Activated CD4-positive, alpha-beta T cell treated with anti-CD3 and anti-CD28 coated beads, Interleukin-2, amount 10 ng/mL, durations not matched to agents 7 days and 5 days (primary cell): Measurements from ENCODE around the gene WFIKKN2. TPM values are rescaled to one million over a fixed set of nuclear protein-coding genes. Genes with fewer than 3 reads are reported as not detected.

Experiments
- CTCF ChIA-PET: fragments of 350-600 bp; sonication (Branson Sonifier 250); formaldehyde crosslinking; loops from one replicate; lab custom pipeline; 2021; ENCODE audit warnings: antibody characterized with exemption; lab: Charles Lee
- POLR2A ChIA-PET: fragments of 350-600 bp; sonication (Branson Sonifier 250); formaldehyde crosslinking; loops from one replicate; lab custom pipeline; 2021; ENCODE audit warnings: antibody characterized with exemption; lab: Charles Lee
- DNase-seq: peaks from one replicate; pipeline ENCODE4 v3.0.0-alpha.2; 2020
- H3K27ac Mint-ChIP-seq: one replicate; pipeline ENCODE4 v1.8.0; 2021; ENCODE audit warnings: mild to moderate bottlenecking, moderate library complexity, mixed read lengths
- H3K27me3 Mint-ChIP-seq: one replicate; pipeline ENCODE4 v1.8.0; 2021; ENCODE audit warnings: mixed read lengths
- H3K36me3 Mint-ChIP-seq: one replicate; pipeline ENCODE4 v1.8.0; 2021; ENCODE audit warnings: low read depth, mixed read lengths
- H3K4me1 Mint-ChIP-seq: one replicate; pipeline ENCODE4 v1.8.0; 2021; ENCODE audit warnings: mixed read lengths
- H3K4me3 Mint-ChIP-seq: one replicate; pipeline ENCODE4 v1.8.0; 2021; ENCODE audit warnings: mild to moderate bottlenecking, moderate library complexity, mixed read lengths
- H3K9me3 Mint-ChIP-seq: one replicate; pipeline ENCODE4 v1.8.0; 2021; ENCODE audit warnings: mixed read lengths
- total RNA-seq, 2 experiments: library from RNA; stranded (reverse); gene quantifications; one replicate each; pipeline ENCODE4 v1.2.3, GENCODE V29; 2021

WFIKKN2 gene
- total RNA-seq, 2 experiments from 2014 or later = not detected

- no peaks in the 10 kb centered on the region for H3K9me3 Mint-ChIP-seq
- H3K27me3 Mint-ChIP-seq = peaks cover 19% of the 10 kb centered on the region
- no peak overlapping the region for H3K4me3 Mint-ChIP-seq
- peaks cover 20% of the 10 kb centered on the region for H3K4me1 Mint-ChIP-seq
- ChIA-PET CTCF (interaction anchor here (0.7 to 1.6 kb wide), 6 partner anchors 9 to 133 kb away, joined by 3 to 6 read pairs (median 3); no protein-coding TSS in a partner anchor), POLR2A (no interaction called here)
- peak; percentile 60 for DNase-seq
- H3K36me3 Mint-ChIP-seq = no peaks in the 10 kb centered on the region
- H3K27ac Mint-ChIP-seq = no peak overlapping the region
Measured at GRCh38 chr17:50816771-50817751, 18.3 kb upstream of the WFIKKN2 start.

- H3K4me3 Mint-ChIP-seq = no peak overlapping the region
- H3K9me3 Mint-ChIP-seq = no peaks in the 10 kb centered on the region
- ChIA-PET CTCF (interaction anchor here (0.6 to 1.6 kb wide), 4 partner anchors 9 to 34 kb away, joined by 3 to 6 read pairs (median 4); no protein-coding TSS in a partner anchor), POLR2A (no interaction called here)
- no peak for DNase-seq
- H3K4me1 Mint-ChIP-seq = peaks cover 20% of the 10 kb centered on the region
- no peaks in the 10 kb centered on the region for H3K36me3 Mint-ChIP-seq
- H3K27me3 Mint-ChIP-seq = peaks cover 20% of the 10 kb centered on the region
- no peak overlapping the region for H3K27ac Mint-ChIP-seq
Measured at GRCh38 chr17:50817838-50818237, 17.5 kb upstream of the WFIKKN2 start.

- Mint-ChIP-seq H3K27ac (no peak overlapping the region), H3K4me3 (no peak overlapping the region), H3K36me3 (no peaks in the 10 kb centered on the region), H3K9me3 (no peaks in the 10 kb centered on the region), H3K27me3 (peaks cover 20% of the 10 kb centered on the region), H3K4me1 (peaks cover 20% of the 10 kb centered on the region)
- ChIA-PET CTCF (interaction anchor here (0.6 to 1.6 kb wide), 3 partner anchors 16 to 34 kb away, joined by 3 to 6 read pairs (median 3); no protein-coding TSS in a partner anchor), POLR2A (interaction anchor here (0.7 kb wide), 1 partner anchor 10 kb away, joined by 3 read pairs; no protein-coding TSS in a partner anchor)
- DNase-seq = no peak
Measured at GRCh38 chr17:50818261-50818660, 17.1 kb upstream of the WFIKKN2 start.

- Mint-ChIP-seq H3K9me3 (peaks cover 5% of the 10 kb centered on the region), H3K36me3 (no peaks in the 10 kb centered on the region), H3K4me1 (peaks cover 20% of the 10 kb centered on the region), H3K4me3 (no peak overlapping the region), H3K27me3 (peaks cover 23% of the 10 kb centered on the region), H3K27ac (no peak overlapping the region)
- DNase-seq = no peak
- CTCF ChIA-PET = interaction anchor here (1.0 to 1.6 kb wide), 2 partner anchors 16 to 33 kb away, joined by 4 to 6 read pairs; no protein-coding TSS in a partner anchor
- POLR2A ChIA-PET = interaction anchor here (0.7 kb wide), 1 partner anchor 10 kb away, joined by 3 read pairs; no protein-coding TSS in a partner anchor
Measured at GRCh38 chr17:50818921-50819657, 16.3 kb upstream of the WFIKKN2 start.

GRCh38 chr17:50820651-50821050 lies 14.7 kb upstream of the WFIKKN2 start:
- Mint-ChIP-seq H3K4me1 (peaks cover 20% of the 10 kb centered on the region), H3K9me3 (peaks cover 5% of the 10 kb centered on the region), H3K36me3 (no peaks in the 10 kb centered on the region), H3K27ac (no peak overlapping the region), H3K27me3 (peaks cover 21% of the 10 kb centered on the region), H3K4me3 (no peak overlapping the region)
- no peak for DNase-seq
- CTCF ChIA-PET = interaction anchor here (2.9 kb wide), 1 partner anchor 13 kb away, joined by 9 read pairs; no protein-coding TSS in a partner anchor
- POLR2A ChIA-PET = no interaction called here

GRCh38 chr17:50822550-50822949 lies 12.8 kb upstream of the WFIKKN2 start:
- CTCF ChIA-PET = interaction anchor here (2.9 kb wide), 1 partner anchor 11 kb away, joined by 9 read pairs; no protein-coding TSS in a partner anchor
- Mint-ChIP-seq H3K4me3 (no peak overlapping the region), H3K27me3 (peaks cover 16% of the 10 kb centered on the region), H3K27ac (no peak overlapping the region), H3K36me3 (no peaks in the 10 kb centered on the region), H3K4me1 (peaks cover 17% of the 10 kb centered on the region), H3K9me3 (peaks cover 5% of the 10 kb centered on the region)
- DNase-seq = no peak
- POLR2A ChIA-PET = no interaction called here

GRCh38 chr17:50824429-50824828 lies 11.0 kb upstream of the WFIKKN2 start:
- ChIA-PET POLR2A (no interaction called here), CTCF (no interaction called here)
- peaks cover 16% of the 10 kb centered on the region for H3K27me3 Mint-ChIP-seq
- DNase-seq = no peak
- H3K4me3 Mint-ChIP-seq = no peak overlapping the region
- no peaks in the 10 kb centered on the region for H3K36me3 Mint-ChIP-seq
- peaks cover 6% of the 10 kb centered on the region for H3K4me1 Mint-ChIP-seq
- H3K27ac Mint-ChIP-seq = no peak overlapping the region
- H3K9me3 Mint-ChIP-seq = peaks cover 5% of the 10 kb centered on the region

GRCh38 chr17:50825188-50825587 lies 10.2 kb upstream of the WFIKKN2 start:
- peaks cover 5% of the 10 kb centered on the region for H3K9me3 Mint-ChIP-seq
- H3K4me3 Mint-ChIP-seq = no peak overlapping the region
- CTCF ChIA-PET = no interaction called here
- peaks cover 7% of the 10 kb centered on the region for H3K4me1 Mint-ChIP-seq
- no peak overlapping the region for H3K27ac Mint-ChIP-seq
- H3K36me3 Mint-ChIP-seq = no peaks in the 10 kb centered on the region
- no peak for DNase-seq
- H3K27me3 Mint-ChIP-seq = peaks cover 16% of the 10 kb centered on the region
- POLR2A ChIA-PET = no interaction called here

- no peak for DNase-seq
- H3K36me3 Mint-ChIP-seq = no peaks in the 10 kb centered on the region
- H3K4me1 Mint-ChIP-seq = peaks cover 4% of the 10 kb centered on the region
- H3K27ac Mint-ChIP-seq = no peak overlapping the region
- POLR2A ChIA-PET = interaction anchor here (0.6 to 0.9 kb wide), 2 partner anchors 10 to 23 kb away, joined by 3 read pairs; no protein-coding TSS in a partner anchor
- H3K9me3 Mint-ChIP-seq = peaks cover 3% of the 10 kb centered on the region
- CTCF ChIA-PET = interaction anchor here (0.7 kb wide), 2 partner anchors 15 to 219 kb away, joined by 3 read pairs; no protein-coding TSS in a partner anchor
- H3K4me3 Mint-ChIP-seq = no peak overlapping the region
- H3K27me3 Mint-ChIP-seq = peaks cover 5% of the 10 kb centered on the region
Measured at GRCh38 chr17:50828508-50829170, 6.7 kb upstream of the WFIKKN2 start.

GRCh38 chr17:50829332-50829731 lies 6.1 kb upstream of the WFIKKN2 start:
- Mint-ChIP-seq H3K9me3 (no peaks in the 10 kb centered on the region), H3K27me3 (peaks cover 2% of the 10 kb centered on the region), H3K36me3 (no peaks in the 10 kb centered on the region), H3K27ac (no peak overlapping the region), H3K4me3 (no peak overlapping the region), H3K4me1 (peaks cover 4% of the 10 kb centered on the region)
- ChIA-PET CTCF (interaction anchor here (1.3 kb wide), 1 partner anchor 19 kb away, joined by 3 read pairs; no protein-coding TSS in a partner anchor), POLR2A (no interaction called here)
- no peak for DNase-seq

- no peak overlapping the region for H3K4me3 Mint-ChIP-seq
- H3K36me3 Mint-ChIP-seq = no peaks in the 10 kb centered on the region
- H3K9me3 Mint-ChIP-seq = no peaks in the 10 kb centered on the region
- POLR2A ChIA-PET = no interaction called here
- DNase-seq = no peak
- H3K27ac Mint-ChIP-seq = no peak overlapping the region
- CTCF ChIA-PET = interaction anchor here (0.6 to 1.3 kb wide), 5 partner anchors 11 to 218 kb away, joined by 3 to 4 read pairs (median 3); no protein-coding TSS in a partner anchor
- peaks cover 4% of the 10 kb centered on the region for H3K4me1 Mint-ChIP-seq
- H3K27me3 Mint-ChIP-seq = peaks cover 9% of the 10 kb centered on the region
Measured at GRCh38 chr17:50830352-50830751, 5.0 kb upstream of the WFIKKN2 start.

GRCh38 chr17:50830994-50831393 lies 4.4 kb upstream of the WFIKKN2 start:
- Mint-ChIP-seq H3K9me3 (no peaks in the 10 kb centered on the region), H3K4me3 (no peak overlapping the region), H3K27me3 (peaks cover 12% of the 10 kb centered on the region), H3K27ac (no peak overlapping the region), H3K36me3 (no peaks in the 10 kb centered on the region), H3K4me1 (peaks cover 4% of the 10 kb centered on the region)
- ChIA-PET POLR2A (no interaction called here), CTCF (interaction anchor here (0.5 to 1.2 kb wide), 4 partner anchors 10 to 487 kb away, joined by 3 to 5 read pairs (median 4); no protein-coding TSS in a partner anchor)
- DNase-seq = no peak
